Inferior parietal cortex (tissue), 1 donor: ENCODE measurements around the gene TSPO.
"Not testable (repeated sequence)": the region's sequence is repeated elsewhere in the genome, so short reads cannot be mapped to it uniquely, and the experiment has no call there.

Experiments
- DNase-seq: peaks from one replicate; pipeline ENCODE4 v3.0.0-alpha.2; 2016; ENCODE audit errors: extremely low spot score

TSPO gene

GRCh38 chr22:43131773-43132501, 19.4 kb upstream of the TSPO start:
- DNase-seq = no peak

- DNase-seq = no peak
Measured at GRCh38 chr22:43133401-43133800, 18.0 kb upstream of the TSPO start.

- DNase-seq = no peak
Measured at GRCh38 chr22:43134553-43134952, 16.8 kb upstream of the TSPO start.

DNA sequence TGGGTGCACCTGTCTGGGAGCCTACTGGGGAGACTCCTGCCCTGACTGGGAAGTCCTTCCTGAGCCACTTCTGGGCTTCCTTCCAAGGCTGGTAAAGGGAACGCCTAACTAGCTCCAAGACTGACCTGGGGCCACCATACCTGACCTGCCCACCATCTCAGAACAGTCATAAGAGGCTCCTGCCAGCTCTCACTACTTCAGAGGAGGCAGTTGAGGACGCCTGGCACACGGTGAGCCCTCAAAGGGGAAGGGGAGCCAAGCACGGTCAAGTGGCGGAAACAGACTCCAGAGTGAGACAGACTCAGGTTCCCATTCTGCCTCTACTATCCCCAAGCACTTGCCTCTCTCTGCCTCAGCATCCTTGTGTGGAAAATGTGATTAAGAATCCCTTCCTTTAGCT, 15.8 kb upstream of the TSPO start:
- DNase-seq = no peak

GRCh38 chr22:43136255-43136654, 15.1 kb upstream of the TSPO start:
- no peak for DNase-seq

DNA sequence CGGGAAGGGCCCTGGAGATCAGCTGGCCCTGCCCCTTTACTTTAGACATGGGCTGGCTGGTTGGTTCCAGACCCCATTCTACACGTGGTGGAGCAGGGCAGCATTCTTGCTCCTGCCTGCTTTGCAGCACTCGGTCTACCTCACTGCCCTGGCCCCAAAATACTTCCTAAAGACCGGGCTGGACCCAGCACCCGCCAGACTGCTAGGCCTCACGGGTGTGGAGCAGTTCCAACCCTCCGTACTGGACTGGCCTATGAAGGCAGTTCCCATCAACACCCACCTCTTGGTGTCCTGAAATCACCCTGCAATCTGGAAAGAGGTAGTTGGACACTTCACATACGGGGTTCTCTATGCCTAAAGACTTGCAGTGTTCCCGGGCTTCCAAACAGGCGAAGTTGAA, 14.6 kb upstream of the TSPO start:
- no peak for DNase-seq

- DNase-seq = peak; percentile 84
Measured at GRCh38 chr22:43142880-43143562, 8.3 kb upstream of the TSPO start, which contains the start of gene MCAT. MCAT (minus strand) TSS chr22:43143398; CDS start chr22:43143348, 50 bp downstream.

GRCh38 chr22:43144949-43145348, 6.4 kb upstream of the TSPO start:
- no peak for DNase-seq

- not testable (repeated sequence) for DNase-seq
Measured at GRCh38 chr22:43145371-43145770, 6.0 kb upstream of the TSPO start.

DNA sequence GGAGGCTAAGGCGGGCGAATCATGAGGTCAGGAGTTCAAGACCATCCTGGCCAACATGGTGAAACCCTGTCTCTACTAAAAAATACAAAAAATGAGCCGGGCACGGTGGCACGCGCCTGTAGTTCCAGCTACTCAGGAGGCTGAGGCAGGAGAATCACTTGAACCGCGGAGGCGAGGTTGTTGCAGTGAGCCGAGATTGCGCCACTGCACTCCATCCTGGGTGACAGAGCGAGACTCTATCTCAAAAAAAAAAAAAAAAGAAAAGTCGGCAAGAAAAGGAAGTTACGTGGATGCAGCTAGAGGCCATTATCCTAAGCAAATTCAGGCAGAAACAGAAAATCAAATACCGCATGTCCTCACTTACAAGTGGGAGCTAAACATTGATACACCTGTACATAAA, 5.0 kb upstream of the TSPO start:
- not testable (repeated sequence) for DNase-seq

- no peak for DNase-seq
Measured at GRCh38 chr22:43147821-43148220, 3.5 kb upstream of the TSPO start.

GRCh38 chr22:43148581-43148980, 2.8 kb upstream of the TSPO start:
- DNase-seq = no peak

DNA sequence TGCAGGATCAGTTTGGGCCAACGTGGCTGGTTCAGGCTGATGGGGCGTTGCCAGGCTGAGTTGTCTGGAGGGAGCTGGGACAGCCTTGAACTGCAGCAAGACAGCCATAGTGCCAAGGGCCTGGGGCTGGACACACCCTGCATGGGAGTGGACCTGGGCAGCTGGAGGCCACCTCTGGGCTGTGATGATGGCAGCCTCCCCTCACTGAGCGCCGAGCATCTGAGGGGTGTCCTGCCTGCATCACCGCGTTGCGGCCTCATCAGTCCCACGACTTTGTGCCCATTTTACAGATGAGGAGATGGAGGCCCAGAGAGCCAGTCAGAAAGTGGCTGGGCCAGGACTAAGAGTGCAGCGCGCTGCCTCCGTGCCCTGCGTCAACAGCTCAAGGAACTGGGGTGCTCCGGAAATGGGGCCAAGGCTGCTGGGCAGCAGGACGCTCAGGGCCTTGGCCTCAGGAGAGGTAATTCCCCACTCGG, 590 bp upstream of the TSPO start:
- DNase-seq = no peak

- DNase-seq = no peak
Measured at GRCh38 chr22:43152003-43152356, 621 bp downstream of the TSPO start.

GRCh38 chr22:43152357-43153071, 1.2 kb downstream of the TSPO start:
- no peak for DNase-seq

- no peak for DNase-seq
Measured at GRCh38 chr22:43153899-43154298, 2.5 kb downstream of the TSPO start.

GRCh38 chr22:43154887-43155536, 3.7 kb downstream of the TSPO start:
- DNase-seq = no peak

GRCh38 chr22:43155789-43156188, 4.4 kb downstream of the TSPO start:
- DNase-seq = no peak

DNA sequence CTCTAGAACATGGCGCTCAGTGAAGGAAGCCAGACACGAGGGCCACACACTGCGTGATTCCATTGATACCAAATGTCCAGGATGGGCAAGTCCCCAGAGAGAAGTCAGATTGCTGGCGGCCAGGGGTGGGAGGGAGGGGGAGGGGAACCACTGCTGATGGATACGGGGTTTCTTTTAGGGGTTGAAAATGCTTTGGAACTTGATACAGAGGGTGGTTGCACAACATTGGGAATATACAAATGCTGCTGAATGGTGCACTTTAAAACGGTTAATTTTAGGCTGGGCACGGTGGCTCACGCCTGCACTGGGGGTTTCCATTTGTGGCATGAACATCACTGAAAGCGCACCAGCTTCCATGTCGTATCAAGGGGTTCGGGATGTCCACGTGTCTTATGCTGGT, 5.1 kb downstream of the TSPO start:
- no peak for DNase-seq

DNA sequence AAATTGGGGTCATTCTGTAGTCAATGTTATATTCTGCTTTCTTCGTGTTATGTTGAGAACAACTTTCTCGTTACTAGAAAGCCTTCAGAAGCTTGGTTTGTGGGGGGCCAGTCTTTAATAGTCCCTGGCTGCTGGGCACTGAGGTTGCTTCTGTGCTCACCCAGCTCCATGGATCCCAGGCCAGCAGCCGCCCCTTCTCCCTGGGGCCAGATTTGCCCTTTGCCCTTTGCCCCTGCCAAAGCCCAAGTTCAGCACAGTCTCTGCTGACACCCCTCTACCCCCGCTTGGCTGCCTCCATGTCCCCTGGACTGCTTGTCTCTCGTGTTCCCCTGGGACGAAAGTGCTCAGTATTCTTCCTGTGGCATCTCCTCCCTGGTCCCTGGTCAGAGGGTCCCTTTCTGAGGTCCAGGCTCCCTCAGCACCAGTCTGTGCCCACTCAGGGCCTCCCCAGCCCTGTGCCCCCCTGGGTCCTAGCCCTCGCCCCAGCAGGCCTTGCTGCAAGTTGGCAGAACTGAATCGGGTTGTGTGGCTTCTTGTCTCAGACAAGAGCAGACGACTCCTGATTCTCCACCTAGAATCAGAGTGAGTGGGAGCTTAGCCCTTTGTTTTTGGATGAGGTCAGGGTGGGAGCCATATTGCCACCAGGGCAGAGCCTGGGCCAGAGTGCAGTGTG, 6.7 kb downstream of the TSPO start:
- DNase-seq = no peak

DNA sequence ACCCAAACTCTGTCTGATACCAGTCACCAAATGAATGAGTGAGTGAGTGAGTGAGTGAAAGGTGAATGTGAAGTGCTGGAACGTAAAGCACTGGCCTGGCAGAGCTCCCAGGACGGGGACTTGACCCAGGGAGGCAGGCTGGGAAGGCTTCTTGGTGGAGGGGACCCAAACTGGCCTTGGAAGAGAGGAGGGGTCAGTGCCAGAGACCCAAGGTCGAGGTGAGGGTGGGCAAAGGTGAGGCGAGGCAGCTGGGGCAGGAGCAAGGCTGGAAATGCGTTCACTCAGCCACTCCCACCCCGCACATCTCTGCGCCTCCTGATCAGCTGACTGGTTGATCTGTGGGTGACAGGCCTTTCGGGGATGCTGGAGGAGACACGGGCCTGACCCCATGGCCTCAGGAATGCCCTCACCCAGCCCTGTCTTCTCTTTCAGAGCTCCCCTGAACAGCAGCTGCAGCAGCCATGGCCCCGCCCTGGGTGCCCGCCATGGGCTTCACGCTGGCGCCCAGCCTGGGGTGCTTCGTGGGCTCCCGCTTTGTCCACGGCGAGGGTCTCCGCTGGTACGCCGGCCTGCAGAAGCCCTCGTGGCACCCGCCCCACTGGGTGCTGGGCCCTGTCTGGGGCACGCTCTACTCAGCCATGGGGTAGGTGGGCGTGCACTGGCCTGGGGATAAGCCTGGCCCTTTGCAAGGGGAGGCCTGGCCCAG, 7.6 kb downstream of the TSPO start:
- DNase-seq = no peak
